Measurements from ENCODE around the gene GRIA4.
"Not testable (repeated sequence)": the region's sequence is repeated elsewhere in the genome, so short reads cannot be mapped to it uniquely, and the experiment has no call there.

The GRIA4 gene

GRCh38 chr11:106001304-106002012 lies 391.6 kb downstream of the GRIA4 start:
- no peak for DNase-seq (ENCODE audit: low read depth in 2 of 2)

- not testable (repeated sequence) for DNase-seq (ENCODE audit: low read depth in 2 of 2)
Measured at GRCh38 chr11:106003094-106003493, 393.2 kb downstream of the GRIA4 start.

GRCh38 chr11:106011481-106011880 lies 401.6 kb downstream of the GRIA4 start:
- no peak for DNase-seq (ENCODE audit: low read depth in 2 of 2)

GRCh38 chr11:106012744-106013143 lies 402.9 kb downstream of the GRIA4 start:
- peak; percentile 10 to 12 for DNase-seq (ENCODE audit: low read depth in 2 of 2)

GRCh38 chr11:106014035-106014434 lies 404.2 kb downstream of the GRIA4 start:
- DNase-seq (ENCODE audit: low read depth in 2 of 2) = no peak

- DNase-seq (ENCODE audit: low read depth in 2 of 2) = no peak
Measured at GRCh38 chr11:106014620-106015019, 404.7 kb downstream of the GRIA4 start.

GRCh38 chr11:106015066-106015465 lies 405.2 kb downstream of the GRIA4 start:
- no peak for DNase-seq (ENCODE audit: low read depth in 2 of 2)

- DNase-seq (ENCODE audit: low read depth in 2 of 2) = no peak
Measured at GRCh38 chr11:106017093-106017492, 407.2 kb downstream of the GRIA4 start.

GRCh38 chr11:106021181-106021966 lies 411.5 kb downstream of the GRIA4 start:
- DNase-seq (ENCODE audit: low read depth in 2 of 2) = peak; percentile 22 to 29

GRCh38 chr11:106021967-106022794 lies 412.3 kb downstream of the GRIA4 start, which contains the start of gene MSANTD4:
Gene MSANTD4 (minus strand): TSS chr11:106022240. CDS start chr11:106010917, 11,323 bp downstream.
- DNase-seq (ENCODE audit: low read depth in 2 of 2) = peak; percentile 99

- DNase-seq (ENCODE audit: low read depth in 2 of 2) = no peak
Measured at GRCh38 chr11:106022795-106023275, 413.0 kb downstream of the GRIA4 start.

GRCh38 chr11:106030609-106031008 lies 420.7 kb downstream of the GRIA4 start:
- no peak for DNase-seq (ENCODE audit: low read depth in 2 of 2)

GRCh38 chr11:106031202-106031810 lies 421.4 kb downstream of the GRIA4 start:
- no peak for DNase-seq (ENCODE audit: low read depth in 2 of 2)

Measured in fibroblast of skin of left quadriceps (primary cell).